ENCODE measurements around the gene SLC10A7. TPM values are rescaled to one million over a fixed set of nuclear protein-coding genes. Genes with fewer than 3 reads are reported as not detected.
A peak's percentile ranks its signal among the peaks of the same experiment; 100 is the strongest.

Gene SLC10A7
- total and polyA plus RNA-seq, 2 of the 13 experiments (the other 11 are each of a cell fraction or from before 2014, with no cell fraction given), result 18.5 to 18.8 TPM

- FAIRE-seq, result no peak
- WGBS (ENCODE audit: low lambda C conversion rate), result 4% methylated on average over 1 of the region's 1 CpG
- Histone ChIP-seq H3K79me2 (ENCODE audit: insufficient read depth, low read length) (no peaks in the 10 kb centered on the region), H3K4me1 (ENCODE audit: insufficient read depth, low read length) (peaks cover 25% of the 10 kb centered on the region), H2AFZ (ENCODE audit: low read length) (no peak overlapping the region), H3K27me3 (ENCODE audit: control insufficient read depth in 1 of 2, insufficient read depth in 2 of 2, low read length in 2 of 2) (no peaks in the 10 kb centered on the region), H3K27ac (ENCODE audit: extremely low read length, insufficient read depth, low read length) (no peak overlapping the region), H3K36me3 (replicated peaks in 1 of 2; ENCODE audit: control insufficient read depth in 1 of 2, insufficient read depth in 2 of 2, low read length in 2 of 2) (no peaks in the 10 kb centered on the region), H3K4me3 (replicated peaks in 1 of 3; ENCODE audit: insufficient read depth in 1 of 3, low read depth in 2 of 3, low read length in 3 of 3) (no peak overlapping the region), H3K9ac (ENCODE audit: insufficient read depth, low read depth, low read length) (no peak overlapping the region), H3K4me2 (ENCODE audit: low read depth, low read length) (no peak overlapping the region), H4K20me1 (ENCODE audit: insufficient read depth, low read length) (0 out of 2 replicates have a peak, but pooled peaks cover 5% of the 10 kb centered on the region), H3K9me3 (ENCODE audit: low read length) (no peaks in the 10 kb centered on the region)
- DNase-seq (ENCODE audit: low spot score), result peak; percentile 5
- ATAC-seq, result no peak
- POLR2A ChIA-PET, result no interaction called here
- no TSS peak for BruUV-seq (replicated peaks)
- TF ChIP-seq NFE2L1 (CRISPR knock-in tag; IDR thresholded peaks at IDR 0.05; ENCODE audit: borderline replicate concordance) (no peak), NAIF1 (CRISPR knock-in tag; IDR thresholded peaks at IDR 0.05; ENCODE audit: borderline replicate concordance) (no peak), ZFP41 (CRISPR knock-in tag; IDR thresholded peaks at IDR 0.05; ENCODE audit: borderline replicate concordance) (no peak), FOXA3 (CRISPR knock-in tag; IDR thresholded peaks at IDR 0.05) (peak; percentile 50; the same call in 1 of the 2 replicates), HOXA3 (CRISPR knock-in tag; IDR thresholded peaks at IDR 0.05) (no peak), EED (CRISPR knock-in tag; IDR thresholded peaks at IDR 0.05) (no peak), ZNF562 (CRISPR knock-in tag; IDR thresholded peaks at IDR 0.05; ENCODE audit: borderline replicate concordance) (no peak), FOXO4 (CRISPR knock-in tag; conservative IDR thresholded peaks at IDR 0.05) (no peak)
- CTCF ChIA-PET (ENCODE audit: low intra/inter-chr PET ratio, low total read pairs), result no interaction called here
- in situ Hi-C loops (cut with HindIII; ENCODE audit: extremely low pct_ligation_motif_present, low pct_unique_long_range_greater_than_20kb), result loop anchor here (10.0 to 25.0 kb wide), 2 partner anchors 578 to 751 kb away; no protein-coding TSS in a partner anchor
- intact Hi-C loops (cut with micrococcal nuclease; ENCODE audit: unreplicated experiment), result loop anchor here (1.0 kb wide), 1 partner anchor 241 kb away; no protein-coding TSS in a partner anchor
Observed at GRCh38 chr4:146336410-146336807, 185.3 kb downstream of the SLC10A7 start.

Data from HepG2 (cell line).